ENCODE results near the gene C12orf75.
"Not testable (repeated sequence)": the region's sequence is repeated elsewhere in the genome, so short reads cannot be mapped to it uniquely, and the experiment has no call there.

C12orf75 gene

DNA sequence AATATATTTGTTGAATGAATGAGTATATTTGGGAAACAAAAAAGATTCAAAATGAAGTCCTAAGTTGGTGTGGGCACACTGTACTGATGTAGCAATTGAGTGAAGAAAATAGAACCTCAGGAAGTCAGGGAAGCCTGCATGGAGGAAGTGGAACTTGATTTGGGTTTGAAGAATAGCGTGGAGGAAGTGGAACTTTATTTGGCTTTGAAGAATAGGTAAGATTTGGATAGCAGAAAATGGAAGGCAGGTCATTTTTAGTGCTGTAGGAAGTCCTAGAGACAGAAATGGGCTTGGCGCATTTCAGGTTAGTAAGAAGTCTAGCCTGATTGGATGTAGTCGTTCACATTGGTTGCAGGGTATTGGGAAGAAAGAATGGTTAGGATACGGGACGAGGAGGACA lies 5.4 kb downstream of the C12orf75 start:
- DNase-seq (ENCODE audit: low read depth in 2 of 2): no peak

DNA sequence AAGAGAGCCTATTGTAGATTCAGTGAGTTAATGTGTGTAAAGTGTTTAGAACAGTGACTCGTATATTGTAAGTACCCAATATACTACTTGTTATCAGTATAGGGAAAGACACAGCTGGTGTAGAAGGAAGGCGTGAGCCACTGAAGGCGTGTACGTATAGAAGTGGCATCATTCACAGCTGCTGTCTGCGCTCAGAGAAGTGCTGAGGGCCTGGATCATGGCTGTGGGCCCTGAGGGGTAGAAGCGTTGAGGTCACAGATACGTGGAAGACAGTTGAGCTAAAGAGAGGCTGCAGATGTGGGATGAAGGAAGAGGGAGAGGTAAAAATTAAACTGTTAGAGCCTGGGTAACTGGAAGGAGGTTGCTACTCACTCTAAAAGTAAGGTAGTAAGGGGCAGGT lies 5.9 kb downstream of the C12orf75 start:
- no peak for DNase-seq (ENCODE audit: low read depth in 2 of 2)

DNA sequence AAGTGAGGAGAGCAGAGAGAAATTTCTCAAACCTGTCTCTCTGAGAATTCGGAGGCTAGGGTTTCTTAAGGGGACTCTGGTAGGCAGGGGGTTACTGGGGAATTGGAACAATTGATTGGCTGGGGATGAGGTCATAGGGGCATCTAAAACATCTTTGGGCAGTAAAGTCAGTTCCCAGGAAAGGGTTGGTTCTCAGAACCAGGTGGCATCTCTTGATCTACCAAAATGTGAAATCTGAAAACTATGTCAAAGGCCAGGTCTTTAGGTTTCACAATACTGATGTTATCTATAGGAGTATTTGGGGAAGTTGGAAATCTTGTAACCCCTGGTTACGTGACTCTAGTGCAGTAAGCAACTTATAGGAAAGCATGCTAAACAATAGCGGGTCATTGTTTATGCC lies 6.9 kb downstream of the C12orf75 start:
- DNase-seq (ENCODE audit: low read depth in 2 of 2): no peak

GRCh38 chr12:105338966-105339365 lies 8.5 kb downstream of the C12orf75 start:
- DNase-seq (ENCODE audit: low read depth in 2 of 2): no peak

DNA sequence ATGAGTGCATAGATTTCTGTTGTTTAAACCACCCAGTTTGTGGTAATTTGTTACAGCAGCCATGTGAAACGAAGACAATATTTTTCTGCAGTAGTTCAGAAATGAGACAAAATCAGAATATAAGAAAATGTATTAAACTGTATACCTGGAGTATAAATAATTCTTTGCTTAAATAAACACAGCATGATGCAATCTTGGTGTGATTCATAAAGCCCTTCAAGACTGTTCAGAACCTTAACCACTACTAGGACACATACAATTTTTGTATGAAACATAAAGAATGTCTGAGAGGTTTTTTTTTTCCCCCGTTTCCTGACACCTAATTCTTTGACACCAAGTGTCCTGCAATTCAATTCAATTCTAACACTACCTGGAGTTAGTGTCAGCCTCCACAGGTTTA lies 10.5 kb downstream of the C12orf75 start:
- no peak for DNase-seq (ENCODE audit: low read depth in 2 of 2)

GRCh38 chr12:105341620-105342019 lies 11.1 kb downstream of the C12orf75 start:
- not testable (repeated sequence) for DNase-seq (ENCODE audit: low read depth in 2 of 2)

GRCh38 chr12:105342464-105342863 lies 12.0 kb downstream of the C12orf75 start:
- no peak for DNase-seq (ENCODE audit: low read depth in 2 of 2)

DNA sequence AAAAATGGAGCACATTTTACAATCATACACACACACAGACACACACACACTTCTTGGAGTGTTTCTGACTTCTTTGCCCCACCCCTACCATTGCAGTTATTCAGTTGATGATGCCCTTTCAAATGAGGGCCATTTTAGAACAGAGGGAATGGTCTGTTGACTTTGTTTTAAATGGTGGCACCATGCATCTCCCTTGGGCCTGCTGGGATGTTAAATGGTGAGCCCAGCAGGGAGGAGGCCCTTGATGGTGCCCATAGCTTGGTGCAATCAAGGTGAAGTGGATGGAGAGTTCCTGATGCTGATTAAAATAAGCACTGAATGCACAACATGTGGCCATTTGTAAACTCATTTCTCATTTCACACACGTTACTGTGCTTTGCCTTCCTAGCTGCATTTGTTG lies 13.3 kb downstream of the C12orf75 start:
- no peak for DNase-seq (ENCODE audit: low read depth in 2 of 2)

DNA sequence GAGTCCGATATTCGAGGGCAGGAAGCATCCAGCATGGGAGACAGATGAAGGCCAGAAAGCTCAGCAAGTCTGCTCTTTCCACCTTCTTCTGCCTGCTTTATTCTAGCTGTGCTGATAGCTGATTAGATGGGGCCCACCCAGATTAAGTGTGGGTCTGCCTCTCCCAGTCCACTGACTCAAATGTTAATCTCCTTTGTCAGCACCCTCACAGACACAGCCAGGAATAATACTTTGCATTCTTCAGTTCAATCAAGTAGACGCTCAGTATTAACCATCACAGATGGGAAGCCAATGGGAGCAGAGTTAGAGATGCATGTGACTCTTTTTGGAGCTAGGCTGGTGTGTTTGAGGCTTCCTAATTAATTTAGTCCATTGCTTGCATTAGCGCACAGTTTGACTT lies 17.0 kb downstream of the C12orf75 start:
- no peak for DNase-seq (ENCODE audit: low read depth in 2 of 2)

- DNase-seq (ENCODE audit: low read depth in 2 of 2): no peak
Observed at GRCh38 chr12:105348142-105348541, 17.7 kb downstream of the C12orf75 start.

GRCh38 chr12:105348561-105348960 lies 18.1 kb downstream of the C12orf75 start:
- DNase-seq (ENCODE audit: low read depth in 2 of 2): no peak

DNA sequence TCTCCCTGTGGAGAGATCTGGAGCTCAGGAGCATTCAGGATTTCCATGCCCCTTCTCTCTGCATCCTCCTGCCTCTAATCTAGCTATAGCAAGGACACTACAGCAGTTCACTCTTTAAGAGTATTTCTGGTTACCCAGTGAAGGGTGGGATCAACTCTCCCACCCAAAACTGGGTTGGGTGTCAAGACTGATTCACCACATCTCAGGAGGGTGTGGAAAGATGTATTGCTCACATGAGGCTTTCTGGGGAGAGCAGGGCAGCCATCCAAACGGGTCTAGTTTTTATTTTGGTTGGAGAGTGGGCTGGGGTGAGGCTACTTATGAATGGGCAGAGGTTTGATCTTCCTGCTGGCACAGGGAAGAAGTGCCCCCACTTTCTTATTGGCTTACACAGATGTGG lies 18.6 kb downstream of the C12orf75 start:
- DNase-seq (ENCODE audit: low read depth in 2 of 2): no peak

GRCh38 chr12:105351523-105351922 lies 21.0 kb downstream of the C12orf75 start:
- no peak for DNase-seq (ENCODE audit: low read depth in 2 of 2)

DNA sequence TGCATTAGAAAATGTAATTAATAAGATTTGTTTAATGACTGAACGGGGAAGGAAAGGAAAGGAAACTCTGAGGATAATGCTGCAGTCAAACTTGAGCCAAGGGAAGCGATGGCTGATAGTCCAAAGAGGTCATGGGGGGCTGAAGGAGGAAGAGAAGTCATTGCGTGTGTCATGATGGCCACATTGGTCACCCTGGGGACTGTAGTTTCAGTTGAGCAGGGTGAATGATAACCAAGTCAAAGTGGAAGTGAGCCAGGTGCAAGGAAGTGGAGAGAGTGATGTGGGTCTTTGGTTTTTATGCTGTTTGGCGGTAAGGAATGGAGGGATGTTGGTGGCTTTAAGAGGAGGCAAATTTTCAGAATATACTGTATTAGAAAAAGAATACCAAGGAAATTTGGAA lies 21.6 kb downstream of the C12orf75 start:
- DNase-seq (ENCODE audit: low read depth in 2 of 2): no peak

DNA sequence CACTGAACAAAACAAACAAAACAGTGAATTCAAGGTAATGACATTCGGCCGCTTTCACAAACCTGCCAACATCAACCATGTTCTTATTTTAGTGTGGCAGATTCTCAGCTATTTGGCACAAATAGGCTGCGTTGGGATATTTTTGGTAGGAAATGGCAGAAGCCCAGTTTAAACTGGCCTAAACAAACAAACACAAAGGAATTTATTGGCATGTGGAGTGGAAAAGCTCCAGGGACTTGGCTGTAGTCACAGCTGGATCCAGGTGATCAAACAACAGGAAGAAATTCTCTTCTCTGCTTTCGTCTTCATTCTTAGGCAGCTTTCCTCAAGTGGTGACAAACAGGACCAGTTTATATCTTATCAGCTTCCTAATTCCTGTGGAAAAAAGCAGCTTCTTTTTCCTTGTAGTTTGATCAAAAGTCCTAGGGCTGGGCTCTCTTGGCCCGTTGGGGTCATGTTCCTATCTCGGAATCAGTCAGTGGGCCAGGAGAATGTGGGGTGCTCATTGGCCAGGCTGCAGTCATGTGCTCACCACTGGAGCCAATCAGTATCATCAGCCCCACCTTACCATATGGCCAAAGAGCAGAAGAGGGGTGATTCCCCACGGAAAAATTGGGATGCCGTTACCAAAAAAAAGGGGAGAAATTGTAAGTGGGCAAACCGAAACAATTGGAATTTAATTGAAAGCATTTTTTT lies 22.6 kb downstream of the C12orf75 start:
- no peak for DNase-seq (ENCODE audit: low read depth in 2 of 2)

DNA sequence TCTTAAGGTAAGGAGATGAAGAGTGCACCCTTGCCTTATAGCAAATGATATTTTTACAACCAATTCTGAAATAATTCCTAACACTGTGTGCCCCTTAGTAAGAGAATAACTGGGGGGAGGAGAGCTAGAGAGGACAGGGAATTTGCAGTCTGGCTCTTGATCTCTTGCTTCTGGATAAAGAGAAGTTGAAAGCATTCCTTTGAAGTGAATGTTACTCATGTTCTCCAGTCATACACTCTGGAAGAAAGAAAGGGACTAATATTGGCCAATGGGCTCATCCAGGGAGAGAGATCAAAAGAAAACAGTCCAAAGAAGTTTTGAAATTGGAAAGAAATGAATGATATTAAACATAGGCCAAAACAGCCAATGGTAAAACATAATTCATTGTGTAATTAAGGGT lies 25.3 kb downstream of the C12orf75 start:
- no peak for DNase-seq (ENCODE audit: low read depth in 2 of 2)

- DNase-seq (ENCODE audit: low read depth in 2 of 2): no peak
Observed at GRCh38 chr12:105357162-105357691, 26.7 kb downstream of the C12orf75 start.

- DNase-seq (ENCODE audit: low read depth in 2 of 2): no peak
Observed at GRCh38 chr12:105358789-105359188, 28.3 kb downstream of the C12orf75 start.

- no peak for DNase-seq (ENCODE audit: low read depth in 2 of 2)
Observed at GRCh38 chr12:105359856-105360255, 29.4 kb downstream of the C12orf75 start.

- no peak for DNase-seq (ENCODE audit: low read depth in 2 of 2)
Observed at GRCh38 chr12:105363890-105364289, 33.4 kb downstream of the C12orf75 start.

GRCh38 chr12:105365231-105365630 lies 34.7 kb downstream of the C12orf75 start:
- DNase-seq (ENCODE audit: low read depth in 2 of 2): no peak

- no peak for DNase-seq (ENCODE audit: low read depth in 2 of 2)
Observed at GRCh38 chr12:105368047-105368646, 37.7 kb downstream of the C12orf75 start.

- DNase-seq (ENCODE audit: low read depth in 2 of 2): no peak
Observed at GRCh38 chr12:105369014-105369413, 38.5 kb downstream of the C12orf75 start.

- DNase-seq (ENCODE audit: low read depth in 2 of 2): no peak
Observed at GRCh38 chr12:105374303-105374702, 43.8 kb downstream of the C12orf75 start.

Data from stimulated activated CD8-positive, alpha-beta memory T cell treated with anti-CD3 and anti-CD28 coated beads, Interleukin-2, amount 100 ng/mL, for 48 hours (primary cell).